HEK293 (cell line): ENCODE results near the gene CENPP.

Experiments used
- CTCF ChIA-PET: fragments of 350-600 bp; formaldehyde crosslinking; extraction: SDS; loops from one replicate; lab custom pipeline; 2021; ENCODE audit warnings: antibody characterized with exemption; lab: Yijun Ruan, JAX
- POLR2A ChIA-PET: fragments of 300-600 bp; formaldehyde crosslinking; extraction: SDS; loops from one replicate; lab custom pipeline; 2020; ENCODE audit warnings: antibody characterized with exemption, inconsistent platforms; lab: Yijun Ruan, JAX
- H3K27ac ChIP-seq: fragments of 200-500 bp; sonication (Bioruptor generic); 2 replicates; pipeline ENCODE4 v1.5.1; 2014; ENCODE audit warnings: low read depth, low read length, control low read depth, inconsistent platforms; ENCODE audit errors: extremely low read depth
- H3K36me3 ChIP-seq, 2 experiments: fragments of 200-500 bp in 1 of 2; sonication (Bioruptor generic) in 1 of 2; 1 replicate in 1 of 2; 2 replicates in 1 of 2; pipeline ENCODE4 v1.5.1; 2014 to 2017; ENCODE audit warnings: inconsistent platforms in 2 of 2, low read length in 2 of 2; ENCODE audit not compliant: control insufficient read depth in 2 of 2, insufficient read depth in 1 of 2
- H3K4me1 ChIP-seq: fragments of 200-500 bp; sonication (Bioruptor generic); 2 replicates; pipeline ENCODE4 v1.5.1; 2014; ENCODE audit warnings: mild to moderate bottlenecking, low read length, inconsistent platforms; ENCODE audit not compliant: control insufficient read depth, insufficient read depth
- H3K4me3 ChIP-seq: 2 replicates; pipeline ENCODE4 v1.5.1; 2011; ENCODE audit warnings: low read depth, mild to moderate bottlenecking, control low read depth, low read length, moderate library complexity
- H3K9me3 ChIP-seq: fragments of 200-500 bp; sonication (Bioruptor generic); 2 replicates; pipeline ENCODE4 v1.5.1; 2014; ENCODE audit warnings: low read depth, low read length, inconsistent platforms; ENCODE audit not compliant: control insufficient read depth, insufficient read depth
- ELK4 ChIP-seq: IDR thresholded peaks from 2 replicates; pipeline ENCODE4 v1.6.1; 2011; ENCODE audit warnings: mild to moderate bottlenecking, low read depth, low read length, borderline replicate concordance
- GFI1B ChIP-seq: fragments of 450-650 bp; formaldehyde crosslinking; IDR thresholded peaks from 2 replicates; pipeline ENCODE4 v1.5.1; 2016; ENCODE audit warnings: missing biosample characterization, missing genetic modification characterization
- HOXC10 ChIP-seq: sonication (generic); formaldehyde crosslinking; IDR thresholded peaks from 2 replicates; pipeline ENCODE4 v1.8.1; 2023; ENCODE audit warnings: mild to moderate bottlenecking, missing genetic modification reagents
- KLF1 ChIP-seq: fragments of 450-650 bp; formaldehyde crosslinking; IDR thresholded peaks from 2 replicates; pipeline ENCODE4 v1.5.1; 2016; ENCODE audit warnings: missing biosample characterization, missing genetic modification characterization
- MYNN ChIP-seq: fragments of 450-650 bp; formaldehyde crosslinking; IDR thresholded peaks from 2 replicates; pipeline ENCODE4 v1.5.1; 2016; ENCODE audit warnings: missing biosample characterization, missing genetic modification characterization, borderline replicate concordance
- PRDM6 ChIP-seq: fragments of 450-650 bp; formaldehyde crosslinking; IDR thresholded peaks from 2 replicates; pipeline ENCODE4 v1.5.1; 2017; ENCODE audit warnings: missing biosample characterization, missing genetic modification characterization
- ZBTB20 ChIP-seq: fragments of 450-650 bp; formaldehyde crosslinking; IDR thresholded peaks from 2 replicates; pipeline ENCODE4 v1.5.1; 2016; ENCODE audit warnings: missing biosample characterization, missing genetic modification characterization
- ZBTB7A ChIP-seq: fragments of 450-650 bp; formaldehyde crosslinking; IDR thresholded peaks from 2 replicates; pipeline ENCODE4 v1.5.1; 2016; ENCODE audit warnings: low read depth, missing biosample characterization, missing genetic modification characterization
- ZFP41 ChIP-seq: fragments of 450-650 bp; formaldehyde crosslinking; IDR thresholded peaks from 2 replicates; pipeline ENCODE4 v1.5.1; 2016; ENCODE audit warnings: missing biosample characterization, missing genetic modification characterization, borderline replicate concordance
- ZNF146 ChIP-seq: fragments of 450-650 bp; formaldehyde crosslinking; IDR thresholded peaks from 2 replicates; pipeline ENCODE4 v1.5.1; 2016; ENCODE audit warnings: missing biosample characterization, missing genetic modification characterization
- ZNF202 ChIP-seq: fragments of 450-650 bp; formaldehyde crosslinking; IDR thresholded peaks from 2 replicates; pipeline ENCODE4 v1.5.1; 2016; ENCODE audit warnings: missing biosample characterization, missing genetic modification characterization, borderline replicate concordance
- ZNF23 ChIP-seq: fragments of 450-650 bp; formaldehyde crosslinking; IDR thresholded peaks from 2 replicates; pipeline ENCODE4 v1.5.1; 2016; ENCODE audit warnings: missing biosample characterization, missing genetic modification characterization, borderline replicate concordance
- ZNF274 ChIP-seq, 2 experiments: fragments of 200-500 bp in 1 of 2; fragments of 450-650 bp in 1 of 2; sonication (Bioruptor generic) in 1 of 2; formaldehyde crosslinking in 1 of 2; IDR thresholded peaks; 2 replicates each; pipeline versions ENCODE4 v1.5.1 to v1.6.1; 2014 to 2016; ENCODE audit warnings: borderline replicate concordance in 1 of 2, inconsistent platforms in 1 of 2, low read length in 1 of 2, missing biosample characterization in 1 of 2, missing genetic modification characterization in 1 of 2
- ZNF423 ChIP-seq: fragments of 450-650 bp; formaldehyde crosslinking; IDR thresholded peaks from 2 replicates; pipeline ENCODE4 v1.5.1; 2016; ENCODE audit warnings: missing biosample characterization, missing genetic modification characterization
- ZNF518A ChIP-seq: fragments of 450-650 bp; formaldehyde crosslinking; conservative IDR thresholded peaks from 2 replicates; pipeline ENCODE4 v1.5.1; 2016; ENCODE audit warnings: low read depth, missing biosample characterization, missing genetic modification characterization
- ZNF639 ChIP-seq: fragments of 450-650 bp; formaldehyde crosslinking; IDR thresholded peaks from 2 replicates; pipeline ENCODE4 v1.5.1; 2016; ENCODE audit warnings: missing biosample characterization, missing genetic modification characterization

The CENPP gene

GRCh38 chr9:92349771-92350739, 24.3 kb downstream of the CENPP start (continued):
- TF ChIP-seq ELK4 (no peak), ZBTB7A (no peak), ZNF23 (tag by site-specific recombination) (no peak), ZFP41 (tag by site-specific recombination) (no peak), GFI1B (no peak), ZNF274 (IDR thresholded peaks at IDR 0.05; ENCODE audit: low read length) (no peak), ZNF274 (tag by site-specific recombination; IDR thresholded peaks at IDR 0.05; ENCODE audit: borderline replicate concordance) (no peak), KLF1 (tag by site-specific recombination) (no peak), PRDM6 (tag by site-specific recombination) (no peak), HOXC10 (CRISPR knock-in tag) (no peak), ZBTB20 (tag by site-specific recombination) (no peak), ZNF518A (tag by site-specific recombination) (no peak), ZNF423 (tag by site-specific recombination) (no peak), ZNF639 (tag by site-specific recombination) (no peak)

GRCh38 chr9:92350740-92351133, 25.0 kb downstream of the CENPP start:
- CTCF ChIA-PET, result interaction anchor here (0.7 kb wide), 1 partner anchor 368 kb away, joined by 4 read pairs; no protein-coding TSS in a partner anchor
- H3K36me3 ChIP-seq, result peaks cover 0 to 21% of the 10 kb centered on the region in 2 experiments

More at GRCh38 chr9:92350740-92351133, 25.0 kb downstream of the CENPP start:
- POLR2A ChIA-PET, result no interaction called here
- TF ChIP-seq MYNN (tag by site-specific recombination), result no peak
- no peak for TF ChIP-seq ZNF202 (tag by site-specific recombination)
- TF ChIP-seq ZNF146 (tag by site-specific recombination), result no peak
- H3K9me3 ChIP-seq, result no peaks in the 10 kb centered on the region
- no peaks in the 10 kb centered on the region for H3K4me1 ChIP-seq
- no peak overlapping the region for H3K4me3 ChIP-seq
- no peak overlapping the region for H3K27ac ChIP-seq
